ENCODE data around the gene CADM1. TPM values are rescaled to one million over a fixed set of nuclear protein-coding genes. Genes with fewer than 3 reads are reported as not detected.

The CADM1 gene
- total RNA-seq, 2 experiments from 2014 or later = 59.7 to 89.7 TPM

DNA sequence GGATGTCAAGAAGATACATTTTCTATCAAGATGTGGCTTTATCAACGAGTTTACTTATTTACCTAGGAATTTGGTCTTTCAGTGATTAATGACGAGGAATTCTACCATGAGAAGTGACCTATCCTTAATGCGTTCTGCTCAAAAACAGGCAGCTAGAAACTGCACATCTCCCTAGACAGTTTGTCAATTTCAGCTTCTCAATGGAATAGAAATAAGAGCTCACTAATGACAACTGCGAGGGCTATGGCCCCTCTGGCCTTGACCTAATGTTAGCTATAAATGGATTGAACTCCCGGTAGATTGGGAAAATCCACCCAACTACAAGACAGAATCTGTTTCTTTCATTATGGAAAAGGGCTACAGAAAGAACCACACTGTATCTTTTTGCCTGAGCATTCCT is 223.4 kb downstream of the CADM1 start:
- Histone ChIP-seq H3K36me3 (ENCODE audit: insufficient read depth, low read length) (no peaks in the 10 kb centered on the region), H3K79me2 (ENCODE audit: insufficient read depth, low read depth, low read length) (no peaks in the 10 kb centered on the region), H4K20me1 (ENCODE audit: insufficient read depth, low read length) (no peaks in the 10 kb centered on the region), H3K4me2 (ENCODE audit: low read length) (no peak overlapping the region), H2AFZ (ENCODE audit: low read length) (no peak overlapping the region), H3K4me3 (ENCODE audit: low read depth, low read length, poor library complexity, severe bottlenecking) (no peak overlapping the region), H3K4me1 (ENCODE audit: insufficient read depth, low read length, poor library complexity, severe bottlenecking) (no peaks in the 10 kb centered on the region), H3K9me3 (ENCODE audit: low read length) (no peaks in the 10 kb centered on the region), H3K9me2 (ENCODE audit: insufficient read depth, low read length) (no peaks in the 10 kb centered on the region), H3K27ac (ENCODE audit: low read depth, low read length, poor library complexity, severe bottlenecking) (no peak overlapping the region)
- BruUV-seq (replicated peaks) = no TSS peak
- intact Hi-C loops (cut with micrococcal nuclease; ENCODE audit: unreplicated experiment) = no loop called here
- no peak for TF ChIP-seq EZH2phosphoT487 (IDR thresholded peaks at IDR 0.05; ENCODE audit: borderline replicate concordance, low read depth, low read length)
- TF ChIP-seq, protein P1, sequence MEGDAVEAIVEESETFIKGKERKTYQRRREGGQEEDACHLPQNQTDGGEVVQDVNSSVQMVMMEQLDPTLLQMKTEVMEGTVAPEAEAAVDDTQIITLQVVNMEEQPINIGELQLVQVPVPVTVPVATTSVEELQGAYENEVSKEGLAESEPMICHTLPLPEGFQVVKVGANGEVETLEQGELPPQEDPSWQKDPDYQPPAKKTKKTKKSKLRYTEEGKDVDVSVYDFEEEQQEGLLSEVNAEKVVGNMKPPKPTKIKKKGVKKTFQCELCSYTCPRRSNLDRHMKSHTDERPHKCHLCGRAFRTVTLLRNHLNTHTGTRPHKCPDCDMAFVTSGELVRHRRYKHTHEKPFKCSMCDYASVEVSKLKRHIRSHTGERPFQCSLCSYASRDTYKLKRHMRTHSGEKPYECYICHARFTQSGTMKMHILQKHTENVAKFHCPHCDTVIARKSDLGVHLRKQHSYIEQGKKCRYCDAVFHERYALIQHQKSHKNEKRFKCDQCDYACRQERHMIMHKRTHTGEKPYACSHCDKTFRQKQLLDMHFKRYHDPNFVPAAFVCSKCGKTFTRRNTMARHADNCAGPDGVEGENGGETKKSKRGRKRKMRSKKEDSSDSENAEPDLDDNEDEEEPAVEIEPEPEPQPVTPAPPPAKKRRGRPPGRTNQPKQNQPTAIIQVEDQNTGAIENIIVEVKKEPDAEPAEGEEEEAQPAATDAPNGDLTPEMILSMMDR (conservative IDR thresholded peaks at IDR 0.05; ENCODE audit: low read length) = no peak
- DNase-seq (ENCODE audit: low spot score) = no peak
- CTCF ChIA-PET (ENCODE audit: unreplicated experiment) = no interaction called here
- POLR2A ChIA-PET = interaction anchor here (0.5 to 2.1 kb wide), 7 partner anchors 10 to 580 kb away, joined by 3 to 9 read pairs (median 4); no protein-coding TSS in a partner anchor

DNA sequence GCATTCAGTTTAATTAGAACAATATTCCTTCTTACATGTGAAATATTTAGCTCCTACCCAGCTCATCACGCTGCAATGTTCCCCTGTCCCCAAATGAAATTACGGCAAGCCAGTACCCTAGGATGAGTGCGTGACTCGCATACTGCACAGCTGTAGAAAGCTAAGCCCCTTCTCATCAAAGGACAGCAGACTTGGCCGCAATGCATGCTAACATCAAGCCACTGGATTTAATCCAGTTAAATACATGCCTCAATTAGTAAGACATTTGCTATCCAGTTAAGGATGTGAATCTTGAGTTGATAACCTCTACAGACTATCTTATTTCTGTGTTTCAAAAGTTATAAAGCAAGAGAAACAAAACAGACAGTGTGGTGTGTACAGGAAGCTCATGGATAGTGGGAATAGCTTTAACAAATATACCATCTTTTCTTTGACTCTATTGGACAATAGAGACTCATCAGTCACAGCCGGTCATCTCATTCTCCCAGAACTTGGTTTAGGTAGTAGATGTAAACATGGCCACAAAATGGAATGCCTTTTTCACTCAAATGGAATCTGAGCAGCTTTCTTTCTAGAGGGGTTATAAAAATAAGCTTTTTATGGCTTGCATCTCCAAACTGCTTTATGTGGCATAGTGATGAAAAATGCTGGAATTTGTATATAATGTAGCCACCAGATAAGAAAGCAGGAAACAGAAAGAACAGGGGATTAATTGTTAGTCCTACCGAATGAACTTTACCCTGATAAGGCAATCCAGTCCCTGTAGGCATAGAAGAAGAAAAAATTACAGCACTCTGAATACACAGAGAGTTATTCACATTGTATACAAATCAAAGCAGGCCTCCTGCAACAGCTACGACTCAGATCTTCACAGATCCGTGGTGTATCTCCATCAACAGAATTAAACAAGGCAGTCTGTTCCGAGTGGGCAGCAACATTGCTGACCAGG is 224.1 kb downstream of the CADM1 start:
- H3K9me3 ChIP-seq (ENCODE audit: low read length) = no peaks in the 10 kb centered on the region
- H3K4me3 ChIP-seq (ENCODE audit: low read depth, low read length, poor library complexity, severe bottlenecking) = no peak overlapping the region
- CTCF ChIA-PET (ENCODE audit: unreplicated experiment) = no interaction called here
- no peak for DNase-seq (ENCODE audit: low spot score)
- BruUV-seq (replicated peaks) = no TSS peak
- H2AFZ ChIP-seq (ENCODE audit: low read length) = no peak overlapping the region
- no peaks in the 10 kb centered on the region for H3K9me2 ChIP-seq (ENCODE audit: insufficient read depth, low read length)
- no peak overlapping the region for H3K27ac ChIP-seq (ENCODE audit: low read depth, low read length, poor library complexity, severe bottlenecking)
- H3K36me3 ChIP-seq (ENCODE audit: insufficient read depth, low read length) = no peaks in the 10 kb centered on the region
- intact Hi-C loops (cut with micrococcal nuclease; ENCODE audit: unreplicated experiment) = no loop called here
- H3K4me1 ChIP-seq (ENCODE audit: insufficient read depth, low read length, poor library complexity, severe bottlenecking) = no peaks in the 10 kb centered on the region
- POLR2A ChIA-PET = interaction anchor here (0.5 to 2.1 kb wide), 6 partner anchors 10 to 579 kb away, joined by 3 to 9 read pairs (median 5); no protein-coding TSS in a partner anchor
- H3K4me2 ChIP-seq (ENCODE audit: low read length) = no peak overlapping the region
- no peaks in the 10 kb centered on the region for H4K20me1 ChIP-seq (ENCODE audit: insufficient read depth, low read length)
- no peaks in the 10 kb centered on the region for H3K79me2 ChIP-seq (ENCODE audit: insufficient read depth, low read depth, low read length)
- no peak for TF ChIP-seq EZH2phosphoT487 (IDR thresholded peaks at IDR 0.05; ENCODE audit: borderline replicate concordance, low read depth, low read length)
- TF ChIP-seq, protein P1 (conservative IDR thresholded peaks at IDR 0.05; ENCODE audit: low read length) = no peak

DNA sequence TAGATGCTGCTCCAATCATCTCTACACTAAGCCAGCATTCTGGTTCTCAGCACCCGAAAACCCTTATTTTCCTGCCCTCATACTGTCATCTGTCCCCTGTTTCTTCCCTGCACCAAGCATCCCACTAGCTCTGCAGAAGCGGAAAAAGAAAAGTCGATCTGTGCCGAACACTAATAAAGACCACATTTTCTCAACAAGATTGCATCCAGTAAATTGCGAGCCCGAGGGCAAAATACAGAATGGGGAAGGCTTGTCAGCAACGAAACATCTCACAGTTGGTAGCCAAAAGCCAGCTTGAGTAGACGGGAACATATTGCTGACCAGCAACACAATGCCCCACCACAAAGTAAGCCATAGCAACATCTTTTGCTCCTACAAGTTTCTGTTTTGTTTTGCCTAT is 227.4 kb downstream of the CADM1 start:
- Histone ChIP-seq H3K4me2 (ENCODE audit: low read length) (no peak overlapping the region), H2AFZ (ENCODE audit: low read length) (no peak overlapping the region), H3K9me2 (ENCODE audit: insufficient read depth, low read length) (no peaks in the 10 kb centered on the region), H3K4me3 (ENCODE audit: low read depth, low read length, poor library complexity, severe bottlenecking) (no peak overlapping the region), H3K79me2 (ENCODE audit: insufficient read depth, low read depth, low read length) (no peaks in the 10 kb centered on the region), H3K9me3 (ENCODE audit: low read length) (no peaks in the 10 kb centered on the region), H4K20me1 (ENCODE audit: insufficient read depth, low read length) (no peaks in the 10 kb centered on the region), H3K36me3 (ENCODE audit: insufficient read depth, low read length) (no peaks in the 10 kb centered on the region), H3K4me1 (ENCODE audit: insufficient read depth, low read length, poor library complexity, severe bottlenecking) (peaks cover 15% of the 10 kb centered on the region), H3K27ac (ENCODE audit: low read depth, low read length, poor library complexity, severe bottlenecking) (no peak overlapping the region)
- BruUV-seq (replicated peaks) = no TSS peak
- TF ChIP-seq, protein P1 (conservative IDR thresholded peaks at IDR 0.05; ENCODE audit: low read length) = no peak
- no peak for TF ChIP-seq EZH2phosphoT487 (IDR thresholded peaks at IDR 0.05; ENCODE audit: borderline replicate concordance, low read depth, low read length)
- ChIA-PET CTCF (ENCODE audit: unreplicated experiment) (no interaction called here), POLR2A (interaction anchor here (0.6 to 1.2 kb wide), 2 partner anchors 10 to 21 kb away, joined by 3 read pairs; no protein-coding TSS in a partner anchor)
- intact Hi-C loops (cut with micrococcal nuclease; ENCODE audit: unreplicated experiment) = no loop called here
- DNase-seq (ENCODE audit: low spot score) = no peak
